Ureter (tissue), 1 donor: ENCODE data around the gene GLT8D1. TPM values are rescaled to one million over a fixed set of nuclear protein-coding genes. Genes with fewer than 3 reads are reported as not detected.

Experiments used
- DNase-seq: peaks from one replicate; pipeline ENCODE4 v3.0.0-alpha.2; 2020; ENCODE audit warnings: low spot score
- total RNA-seq: library from RNA; stranded (reverse); gene quantifications from one replicate; pipeline ENCODE4 v1.2.4, GENCODE V29; 2023
- donor health status: DM: yes; HTN: yes; CAD: no.

GLT8D1 gene
- total RNA-seq, 1 donor from 2014 or later = 52.3 TPM

DNA sequence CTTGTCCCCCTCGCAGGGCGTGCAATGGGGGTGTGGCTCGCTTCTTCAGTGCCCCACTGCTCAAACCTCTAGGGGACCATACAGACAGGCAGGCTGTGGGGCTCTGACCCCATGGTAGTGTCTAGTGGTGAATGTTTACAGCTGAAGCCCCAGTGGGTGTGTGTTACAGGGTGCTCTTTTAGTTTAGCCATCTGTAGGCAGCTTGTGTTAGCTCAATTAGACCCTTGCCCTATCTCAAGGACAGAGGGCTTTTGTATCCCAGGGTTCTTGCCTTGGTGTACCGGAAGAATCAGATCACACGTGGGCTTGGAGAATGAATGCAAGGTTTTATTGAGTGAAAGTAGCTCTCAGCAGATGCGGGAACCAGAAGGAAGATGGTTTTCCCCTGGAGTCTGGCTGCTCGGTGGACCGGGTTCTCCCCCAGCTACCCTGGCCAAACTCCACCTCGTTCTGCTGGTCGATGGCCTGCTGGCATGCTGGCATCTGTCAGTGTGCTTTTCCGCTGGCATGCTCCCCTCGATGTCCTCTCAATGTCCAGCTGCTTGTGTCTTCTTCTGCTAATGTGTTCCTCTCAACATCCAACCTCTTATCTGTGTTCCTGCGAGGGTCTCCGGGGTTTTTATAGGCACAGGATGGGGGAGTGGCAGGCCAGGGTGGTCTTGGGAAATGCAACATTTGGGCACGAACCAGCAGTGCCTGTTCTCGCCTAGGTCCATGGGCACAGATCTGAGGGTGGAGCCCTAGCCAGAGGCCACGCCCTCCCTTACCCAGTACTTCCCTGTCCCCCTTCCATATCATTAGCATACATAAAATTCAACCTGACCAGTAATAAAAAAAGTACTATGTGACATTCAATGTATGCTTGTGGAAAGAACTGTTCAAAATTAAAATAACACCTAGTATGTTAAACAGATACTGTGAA lies 7.0 kb upstream of the GLT8D1 start:
- no peak for DNase-seq

DNA sequence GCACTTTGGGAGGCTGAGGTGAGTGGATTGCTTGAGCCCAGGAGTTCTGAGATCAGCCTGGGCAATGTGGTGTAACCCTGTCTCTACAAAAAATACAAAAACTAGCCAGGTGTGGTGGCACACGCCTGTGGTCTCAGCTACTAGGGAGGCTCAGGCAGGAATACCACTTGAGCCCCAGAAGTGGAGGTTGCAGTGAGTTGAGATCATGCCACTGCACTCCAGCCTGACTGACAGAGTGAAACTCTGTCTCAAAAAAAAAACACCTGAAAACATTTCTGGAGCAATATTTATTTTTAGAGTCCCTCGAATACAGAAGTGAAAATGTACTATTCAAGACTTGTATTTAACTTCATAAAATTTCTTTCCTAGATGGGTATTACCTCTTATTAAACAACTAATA lies 4.9 kb upstream of the GLT8D1 start:
- DNase-seq = no peak

DNA sequence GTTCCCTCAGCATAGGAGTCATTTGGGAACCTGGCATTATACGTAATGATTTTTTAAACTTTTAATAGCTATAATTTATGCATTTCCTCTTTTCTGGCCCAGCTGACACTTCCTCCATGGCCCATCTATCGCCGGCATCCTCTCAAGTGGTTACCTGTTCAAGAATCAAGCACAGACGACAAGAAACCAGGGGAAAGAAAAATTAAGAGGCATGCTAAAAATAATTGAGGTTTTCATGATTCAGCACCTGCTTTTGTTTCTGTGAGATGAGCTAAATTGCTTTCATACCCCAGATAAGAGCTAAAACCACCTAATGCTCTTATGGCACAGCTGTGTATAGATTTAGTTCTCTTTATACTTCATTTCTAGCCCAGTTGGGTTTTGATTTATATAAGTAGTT lies 2.0 kb upstream of the GLT8D1 start:
- DNase-seq = no peak

DNA sequence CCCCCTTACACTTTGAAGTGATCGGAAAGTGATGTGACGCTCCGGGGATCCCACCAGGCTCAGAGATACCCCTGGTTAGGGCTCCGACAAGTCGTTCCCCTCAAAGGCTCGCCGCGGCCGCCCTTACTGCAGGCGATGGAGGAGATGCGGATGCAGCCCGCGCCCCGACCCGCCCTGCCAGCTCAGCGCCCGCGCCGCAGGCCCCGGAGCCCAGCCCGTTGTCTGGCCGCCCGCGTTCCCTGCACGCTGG lies 228 bp downstream of the GLT8D1 start:
- DNase-seq = no peak

DNA sequence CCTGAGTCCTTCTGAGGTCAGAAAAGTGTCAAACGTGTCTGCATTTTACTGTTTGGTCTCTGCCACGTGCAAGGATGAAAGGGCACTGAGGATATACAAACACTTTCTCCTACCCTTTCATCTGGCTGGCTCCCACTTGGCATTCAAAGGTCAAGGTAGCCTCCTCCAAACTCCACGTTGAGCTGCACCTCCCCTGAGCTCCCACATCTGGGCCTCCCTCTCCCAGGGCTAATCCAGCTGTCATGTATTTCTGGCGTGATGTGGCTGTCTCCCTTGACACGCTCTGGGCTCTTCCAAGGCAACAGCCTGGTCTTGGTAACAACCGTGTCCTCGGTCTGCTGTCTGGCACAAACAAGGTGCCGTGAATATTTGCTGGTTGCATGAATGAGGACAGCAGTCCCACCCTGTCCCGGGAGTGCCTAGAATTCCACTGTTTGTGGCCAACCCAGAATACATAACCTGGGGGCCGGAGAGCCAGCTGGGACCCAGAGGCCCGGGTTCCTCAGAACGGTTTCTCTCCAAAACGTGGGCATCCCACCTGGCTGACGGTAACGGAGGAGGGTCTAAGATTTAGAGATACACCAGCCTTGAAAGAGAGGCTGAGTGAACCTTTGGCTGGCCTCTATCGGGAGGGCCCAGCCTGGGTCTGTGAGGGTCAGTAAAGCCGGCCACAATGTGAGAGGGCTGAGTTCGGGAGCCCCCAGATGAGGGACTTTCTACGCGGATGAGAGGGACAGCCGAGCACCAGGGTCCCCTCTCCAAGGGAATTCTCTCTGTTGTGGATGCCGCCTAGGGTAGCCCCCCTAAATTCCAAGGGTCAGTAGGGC lies 767 bp downstream of the GLT8D1 start:
- no peak for DNase-seq

DNA sequence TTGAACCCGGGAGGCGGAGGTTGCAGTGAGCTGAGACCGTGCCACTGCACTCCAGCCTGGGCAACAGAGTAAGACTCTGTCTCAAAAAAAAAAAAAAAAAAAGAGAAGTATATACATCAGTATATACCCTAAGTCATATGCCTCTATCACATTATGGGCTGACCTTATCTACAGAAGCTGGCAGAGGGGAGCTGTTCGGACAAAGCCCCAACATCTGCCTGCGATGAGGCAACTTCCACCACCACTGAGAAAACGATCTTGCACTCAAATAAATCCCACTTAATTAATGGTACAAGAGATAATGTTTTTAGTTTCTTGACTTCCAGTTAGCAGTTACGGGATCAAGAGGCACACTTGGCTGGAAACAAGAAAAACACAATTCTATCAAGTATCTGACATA lies 2.2 kb downstream of the GLT8D1 start:
- DNase-seq = no peak

DNA sequence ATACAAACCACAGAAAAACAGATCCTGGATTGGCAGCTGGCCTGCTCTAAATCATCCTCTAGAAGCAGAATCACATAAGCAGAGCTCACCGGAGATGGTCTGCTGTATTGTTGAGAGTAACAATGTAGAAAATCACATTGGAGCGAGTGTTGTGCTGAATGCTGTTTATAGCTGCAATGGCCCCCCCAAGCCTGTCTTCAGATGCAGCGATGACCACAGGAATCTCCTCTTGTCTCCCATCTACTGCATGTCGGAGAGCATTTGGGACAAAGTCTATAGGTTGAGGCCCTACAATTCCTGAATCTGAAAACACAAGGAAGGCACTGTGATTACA lies 8.0 kb downstream of the GLT8D1 start:
- DNase-seq = no peak

DNA sequence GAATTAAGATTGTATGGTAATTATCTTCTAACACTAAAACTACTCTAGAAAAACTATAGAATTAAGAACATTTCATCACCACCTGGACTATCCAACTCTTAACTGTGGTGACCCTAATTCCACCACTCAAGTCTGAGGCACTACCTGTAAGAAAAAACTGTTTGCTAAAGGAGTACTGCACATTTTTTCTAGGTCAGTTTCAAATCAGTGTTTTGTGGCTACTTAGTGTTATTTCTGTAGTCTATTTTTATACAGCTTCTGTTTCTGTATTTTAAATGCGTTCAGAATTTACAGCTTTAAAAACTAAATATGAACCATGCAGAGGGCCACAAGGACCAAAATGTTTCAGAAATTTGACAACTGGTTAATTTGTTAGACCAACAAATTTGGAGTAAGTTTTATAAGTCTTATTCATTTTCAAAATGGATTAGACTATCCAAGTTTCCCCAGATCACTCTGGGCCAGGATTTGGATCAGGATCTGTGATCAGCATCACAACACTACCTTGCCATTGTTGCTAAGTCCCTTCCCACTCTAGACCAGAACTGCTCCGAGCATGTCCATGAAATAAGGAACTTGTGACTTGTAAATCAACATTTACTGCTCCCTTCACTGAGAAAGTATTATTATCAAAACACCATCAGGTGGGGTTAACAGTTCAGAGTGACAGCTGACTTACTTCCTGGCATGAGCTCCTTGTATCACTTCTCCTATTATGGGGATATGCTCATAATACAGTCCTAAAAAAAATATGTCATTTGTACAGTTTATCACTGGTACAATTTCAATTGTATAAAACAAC lies 8.6 kb downstream of the GLT8D1 start:
- DNase-seq = no peak

DNA sequence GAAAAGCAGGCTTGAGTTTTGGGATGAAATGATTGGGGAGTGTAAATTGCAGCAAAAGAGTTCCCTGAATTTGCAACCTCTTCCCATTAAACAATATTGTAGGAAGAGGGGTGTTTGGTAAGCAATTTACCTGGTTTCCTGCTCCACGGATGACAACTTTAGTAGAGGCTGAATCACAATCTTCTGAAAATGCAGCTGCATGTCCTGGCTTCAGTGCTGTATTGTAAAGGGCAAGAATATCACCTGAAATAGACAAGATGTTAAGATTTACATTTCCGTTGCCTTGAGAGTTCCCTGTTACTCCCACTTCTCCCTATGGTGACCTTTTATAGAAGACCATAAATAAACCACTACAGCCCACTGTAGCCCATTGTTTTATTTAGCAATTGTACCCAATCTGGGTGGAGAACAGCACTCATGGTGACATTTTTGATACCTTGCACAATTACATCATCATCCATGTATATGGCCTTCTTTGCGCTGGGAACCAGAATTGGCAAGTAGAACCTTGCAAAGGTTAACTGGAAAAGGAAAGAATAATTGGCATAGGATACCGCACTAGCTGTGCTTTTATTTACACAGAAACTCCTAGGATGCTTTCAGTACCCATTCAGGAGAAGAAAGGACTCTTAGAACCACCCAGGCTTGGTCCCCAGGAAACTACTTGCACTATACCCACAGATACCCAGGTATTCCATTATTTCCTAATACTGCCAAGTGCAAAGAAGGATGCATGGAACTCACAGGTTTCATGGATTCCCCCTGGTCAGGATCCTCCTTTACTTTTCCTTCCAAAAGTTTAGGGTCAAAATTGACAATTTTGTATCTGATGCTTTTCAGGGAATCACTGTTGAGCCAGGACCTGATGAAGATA lies 9.6 kb downstream of the GLT8D1 start:
- no peak for DNase-seq

DNA sequence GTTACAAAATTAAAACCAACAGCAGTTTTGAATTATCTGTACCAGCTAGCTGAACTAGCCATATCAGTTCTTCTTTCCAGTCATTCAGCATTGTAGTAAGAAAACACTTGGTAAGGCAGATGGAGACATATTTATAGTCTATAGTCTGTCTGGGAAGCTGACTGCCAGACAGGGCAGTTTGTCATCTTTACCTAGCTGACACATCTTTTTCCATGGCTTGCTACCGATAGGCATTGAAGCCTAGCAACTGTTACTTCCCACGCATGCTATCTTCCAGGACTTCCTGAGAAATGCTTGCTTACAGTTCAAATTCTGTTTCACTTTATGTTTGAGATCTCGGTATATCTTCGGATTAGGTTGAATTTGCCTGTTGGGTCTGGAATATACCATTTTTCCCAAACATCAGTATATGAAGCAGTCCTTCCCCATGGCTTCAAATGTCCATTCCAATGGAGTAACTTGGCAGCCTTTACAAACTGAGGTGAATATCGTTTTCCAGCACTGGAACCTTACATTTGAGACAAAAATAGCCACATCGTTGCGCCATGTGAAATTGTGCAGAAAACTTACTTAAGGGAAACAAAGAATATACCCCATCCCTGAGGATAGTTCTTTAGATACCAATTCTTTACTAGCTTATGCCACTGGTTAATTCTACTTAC lies 10.9 kb downstream of the GLT8D1 start:
- DNase-seq = no peak

DNA sequence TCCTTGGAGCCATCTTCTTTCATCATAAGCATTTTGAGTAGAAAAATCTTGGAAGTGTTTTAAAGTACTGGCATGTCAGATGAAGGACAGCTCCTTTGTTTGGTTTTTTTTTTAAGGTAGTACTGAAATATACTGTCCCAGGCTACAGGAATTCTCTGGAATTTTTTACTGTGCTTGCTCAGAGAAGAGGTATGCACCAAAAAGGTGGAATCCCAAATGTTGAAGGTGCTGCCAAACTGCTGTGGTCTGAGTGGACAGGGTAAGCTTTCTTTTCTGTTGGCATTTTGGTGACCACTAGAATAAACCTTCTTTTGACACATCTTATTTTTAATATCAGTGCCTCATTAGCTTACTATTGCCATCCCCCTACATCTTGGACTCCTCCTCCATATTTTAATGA lies 12.5 kb downstream of the GLT8D1 start:
- DNase-seq = no peak

DNA sequence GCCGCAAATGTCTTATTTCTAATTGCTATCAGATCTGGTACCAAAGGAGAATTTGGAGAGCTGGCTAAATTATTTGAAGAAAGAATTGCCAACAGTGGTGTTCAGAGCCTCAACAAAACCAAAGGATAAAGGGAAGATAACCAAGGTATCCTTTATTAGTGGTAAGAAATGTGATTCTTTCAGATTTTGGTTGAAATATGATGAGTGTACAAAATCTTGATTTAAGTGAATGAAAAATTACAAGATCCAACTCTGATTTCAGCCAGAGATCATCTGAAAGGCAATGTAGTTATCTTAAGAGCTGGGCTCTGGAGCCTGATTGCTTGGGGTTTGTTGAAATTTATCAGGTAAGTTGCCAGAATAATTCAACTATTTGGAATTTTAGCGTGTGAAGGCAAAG lies 15.0 kb downstream of the GLT8D1 start:
- DNase-seq = no peak

DNA sequence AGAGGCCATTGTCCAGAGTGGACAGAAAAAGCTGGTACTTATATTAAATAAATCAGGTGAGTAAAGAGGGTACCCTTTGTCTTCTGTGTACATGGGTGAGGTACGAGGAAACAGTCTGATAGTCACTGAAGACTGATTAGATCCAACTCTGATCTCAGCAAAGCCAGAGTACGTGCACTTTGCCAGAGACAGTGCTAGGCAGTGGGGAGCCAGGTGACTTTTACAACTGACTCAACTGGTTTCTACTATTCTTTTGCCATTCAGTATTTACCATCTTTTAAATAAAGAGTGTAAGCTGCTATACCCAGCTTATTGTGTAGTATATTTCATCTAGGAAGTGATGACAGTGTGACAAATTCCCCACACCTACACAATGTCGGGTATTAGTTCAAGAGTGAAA lies 16.4 kb downstream of the GLT8D1 start:
- DNase-seq = no peak

DNA sequence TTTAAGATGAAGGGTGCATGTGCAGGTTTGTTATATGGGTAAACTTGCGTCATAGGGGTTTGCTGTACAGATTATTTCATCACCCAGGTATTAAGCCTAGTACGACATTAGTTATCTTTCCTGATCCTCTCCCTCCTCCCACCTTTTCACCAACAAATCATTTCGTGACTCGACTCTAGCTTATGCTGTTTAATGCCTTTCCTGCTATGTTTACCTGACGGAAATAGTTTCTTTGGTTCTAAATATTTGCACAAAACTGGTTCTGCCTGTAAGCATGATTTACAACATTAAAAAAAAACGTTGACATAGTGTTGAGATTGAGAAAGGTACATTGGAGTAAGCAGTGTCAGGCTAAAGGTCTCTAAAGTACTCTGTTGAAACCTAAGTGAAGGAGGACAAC lies 17.3 kb downstream of the GLT8D1 start:
- no peak for DNase-seq

DNA sequence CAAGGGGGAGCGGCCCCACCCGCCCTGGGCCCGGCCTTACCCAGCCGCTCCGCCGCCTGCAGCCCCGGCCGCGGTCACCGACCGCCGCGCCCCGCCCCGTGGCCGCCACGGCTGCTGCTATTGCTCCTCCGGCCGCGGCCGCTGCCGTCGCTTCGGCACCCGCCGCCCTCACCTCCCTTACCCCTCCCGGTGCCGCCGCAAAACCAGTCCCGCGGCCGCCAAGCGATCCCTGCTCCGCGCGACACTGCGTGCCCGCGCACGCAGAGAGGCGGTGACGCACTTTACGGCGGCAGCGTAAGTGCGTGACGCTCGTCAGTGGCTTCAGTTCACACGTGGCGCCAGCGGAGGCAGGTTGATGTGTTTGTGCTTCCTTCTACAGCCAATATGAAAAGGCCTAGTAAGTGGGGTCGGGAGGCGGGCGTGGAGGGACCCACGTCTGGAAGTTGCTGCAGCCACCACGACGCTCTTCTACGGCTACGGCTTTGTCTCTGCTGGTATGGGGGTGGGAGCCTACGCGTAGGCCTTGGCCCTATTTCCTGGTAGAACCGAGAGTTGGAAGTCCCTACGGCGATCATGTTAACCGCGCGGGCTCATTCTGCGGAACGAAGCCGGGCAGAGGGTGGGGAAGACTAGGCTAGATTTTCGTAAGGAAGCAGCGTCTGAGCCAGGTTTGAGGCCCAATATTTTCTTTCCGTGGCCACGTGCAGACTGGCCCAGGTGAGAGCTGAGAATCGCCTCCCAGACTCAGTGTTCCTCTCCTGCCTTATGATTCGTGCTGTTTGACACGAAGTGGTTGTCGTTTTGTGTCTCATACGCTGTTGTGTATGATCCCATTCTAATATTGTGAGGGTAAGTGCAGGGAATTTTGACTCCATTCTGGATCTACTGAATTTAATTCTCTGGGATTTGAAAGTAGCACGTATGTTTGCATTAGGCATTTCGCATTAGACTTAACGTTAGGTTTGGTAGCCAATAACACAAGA lies 19.6 kb downstream of the GLT8D1 start, which contains the start of the genes GNL3 and PBRM1:
Gene GNL3 (plus strand): TSS at position 324 of the 983 bp plus-strand sequence. CDS start 61 bp downstream, at position 385.
Gene PBRM1 (minus strand): TSS at position 205 of the 983 bp plus-strand sequence.
- DNase-seq = peak; percentile 94

DNA sequence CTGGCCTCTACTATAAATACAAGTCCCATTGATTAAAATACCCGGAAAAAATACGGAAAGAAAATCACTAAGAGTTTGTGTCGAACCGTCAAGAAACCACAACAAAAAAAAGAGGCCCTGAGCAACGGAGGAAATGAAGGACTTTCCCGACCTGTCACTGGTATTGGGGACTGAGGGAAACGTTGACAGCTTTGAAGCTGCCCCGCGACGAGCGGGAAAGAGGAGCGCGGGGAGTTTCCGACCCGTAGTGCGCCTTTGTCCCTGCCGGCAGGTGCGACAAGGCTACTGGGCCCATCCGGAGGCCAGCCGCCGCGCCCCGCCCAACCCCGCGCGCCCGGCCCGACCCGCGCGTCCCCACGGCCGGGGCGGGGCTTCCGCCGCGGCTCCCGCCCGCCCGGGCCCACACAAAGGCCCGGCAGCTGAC lies 20.3 kb downstream of the GLT8D1 start:
- peak; percentile 78 for DNase-seq

DNA sequence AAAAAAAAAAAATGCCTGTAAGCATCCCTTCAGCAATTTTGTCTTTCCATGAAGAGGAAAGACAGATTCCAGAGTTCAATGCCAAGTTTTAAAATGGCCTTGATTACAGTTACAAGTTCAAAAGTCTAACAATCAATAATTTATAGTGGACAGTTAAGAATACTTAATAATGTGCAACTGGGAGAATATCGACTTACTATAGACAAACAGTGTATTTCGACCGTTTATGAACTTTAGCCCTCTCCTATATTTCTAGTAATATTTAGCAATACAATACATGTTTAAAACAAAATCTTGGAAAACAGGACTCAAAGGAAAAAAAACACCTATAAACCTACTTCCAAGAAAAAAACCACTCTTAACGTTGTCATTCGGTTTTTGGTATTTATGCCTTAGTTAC lies 21.4 kb downstream of the GLT8D1 start:
- no peak for DNase-seq

DNA sequence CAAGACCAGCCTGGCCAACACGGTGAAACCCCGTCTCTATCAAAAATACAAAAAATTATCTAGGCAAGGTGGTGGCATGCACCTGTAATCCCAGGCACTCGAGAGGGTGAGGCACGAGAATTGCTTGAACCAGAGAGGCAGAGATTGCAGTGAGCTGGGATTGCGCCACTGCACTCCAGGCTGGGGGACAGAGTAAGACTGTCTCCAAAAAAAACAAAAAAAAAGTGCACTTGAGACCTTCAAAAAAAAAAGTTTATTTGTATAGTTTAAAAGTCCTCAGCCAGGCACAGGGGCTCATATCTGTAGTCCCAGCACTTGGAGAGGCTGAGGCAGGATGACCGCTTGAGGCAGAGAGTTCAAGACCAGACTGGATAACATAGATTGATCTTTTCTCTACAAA lies 22.0 kb downstream of the GLT8D1 start:
- no peak for DNase-seq

DNA sequence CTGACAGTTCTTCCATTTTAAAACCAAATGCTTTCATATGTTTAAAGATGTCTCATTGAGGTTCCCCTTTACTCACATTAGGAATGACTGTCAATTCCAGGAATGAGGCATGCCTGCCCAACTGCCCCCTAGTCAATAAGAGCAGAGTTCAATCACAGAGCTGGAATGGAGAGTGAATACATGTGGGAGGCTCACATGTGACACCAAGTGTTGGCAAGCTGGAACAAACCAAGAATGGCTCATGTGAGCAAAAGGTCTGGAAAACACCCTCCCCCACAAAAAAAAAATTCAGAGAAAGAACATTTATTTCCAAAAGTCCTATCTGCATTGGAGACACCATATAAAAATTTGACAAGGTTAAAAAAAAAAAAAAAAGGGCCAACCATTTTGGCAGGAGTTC lies 23.6 kb downstream of the GLT8D1 start:
- DNase-seq = no peak

DNA sequence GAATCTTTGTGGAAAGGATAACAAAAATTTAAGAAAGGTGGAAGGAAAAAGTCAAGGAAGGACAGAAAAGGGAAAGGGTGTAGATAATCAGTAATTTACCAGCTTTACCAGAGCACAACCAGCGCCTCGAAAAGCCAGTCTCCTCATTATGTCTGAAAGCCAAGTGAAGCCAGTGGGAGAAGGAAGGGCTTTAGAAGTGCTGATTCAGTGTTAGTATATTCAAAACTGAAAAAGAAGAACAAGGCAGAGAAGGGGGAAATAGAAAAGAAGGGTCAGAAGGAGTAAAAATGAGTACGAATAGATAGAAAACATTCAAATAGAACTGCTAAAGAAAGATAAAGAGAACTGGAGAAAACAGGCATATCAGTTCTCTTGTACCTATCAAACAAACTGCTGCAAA lies 24.0 kb downstream of the GLT8D1 start:
- no peak for DNase-seq
